HG03439 (cell line): ENCODE data around the gene DVL3.
A peak's percentile ranks its signal among the peaks of the same experiment; 100 is the strongest.

ENCODE experiments used
- ATAC-seq: cut with Tn5 transposase; IDR thresholded peaks from one replicate; pipeline ENCODE4 v1.9.1; 2021; ENCODE audit warnings: mild to moderate bottlenecking, moderate library complexity; ENCODE audit not compliant: unreplicated experiment

The DVL3 gene

GRCh38 chr3:184176377-184177330 is 21.5 kb downstream of the DVL3 start:
- ATAC-seq: no peak

GRCh38 chr3:184177331-184177731 is 22.2 kb downstream of the DVL3 start:
- no peak for ATAC-seq

DNA sequence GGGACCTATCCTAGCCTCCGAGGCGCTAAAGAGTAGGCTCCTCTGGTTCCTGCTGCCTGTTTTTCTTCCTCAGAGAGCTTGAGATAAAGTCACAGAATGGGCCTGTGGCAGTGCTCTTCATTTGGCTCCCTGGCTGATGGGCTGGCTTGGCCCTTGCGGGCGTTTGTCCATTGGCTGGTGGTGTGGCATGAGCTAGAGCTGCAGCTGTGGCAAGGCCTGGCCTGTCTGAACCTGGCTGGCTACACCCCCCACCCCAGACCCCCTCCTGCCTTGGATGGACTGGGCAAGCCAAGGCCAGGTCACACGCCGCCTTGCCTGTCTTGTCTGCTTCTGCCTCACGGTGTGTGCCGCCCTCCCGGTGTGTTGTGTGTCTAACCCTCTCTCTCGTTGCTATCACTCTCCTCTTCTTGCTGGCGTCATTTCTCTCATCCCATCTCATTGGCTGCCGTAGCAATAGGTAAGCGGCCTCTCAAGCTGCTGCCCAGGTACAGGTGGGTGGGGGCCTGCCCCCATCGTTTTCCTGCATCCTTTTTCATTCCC is 22.7 kb downstream of the DVL3 start:
- ATAC-seq: no peak

- ATAC-seq: no peak
These were observed 23.5 kb downstream of the DVL3 start for GRCh38 chr3:184178521-184179138.

GRCh38 chr3:184180165-184180564 is 25.0 kb downstream of the DVL3 start:
- ATAC-seq: no peak

DNA sequence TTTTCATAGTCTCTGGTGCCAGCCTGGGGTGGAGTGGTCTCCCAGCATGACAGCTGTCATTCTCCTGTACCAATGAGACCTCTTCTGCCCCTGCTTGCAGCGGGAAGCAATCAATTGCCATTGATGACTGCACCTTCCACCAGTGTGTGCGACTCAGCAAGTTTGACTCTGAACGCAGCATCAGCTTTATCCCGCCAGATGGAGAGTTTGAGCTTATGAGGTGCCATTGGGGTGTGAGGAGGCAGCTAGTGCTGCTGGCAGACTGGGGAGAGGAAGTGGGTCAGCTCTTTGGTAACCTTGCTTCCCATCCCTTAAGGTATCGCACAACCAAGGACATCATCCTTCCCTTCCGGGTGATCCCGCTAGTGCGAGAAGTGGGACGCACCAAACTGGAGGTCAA is 26.4 kb downstream of the DVL3 start:
- ATAC-seq: no peak

- no peak for ATAC-seq
These were observed 28.5 kb downstream of the DVL3 start for GRCh38 chr3:184183679-184184078.

DNA sequence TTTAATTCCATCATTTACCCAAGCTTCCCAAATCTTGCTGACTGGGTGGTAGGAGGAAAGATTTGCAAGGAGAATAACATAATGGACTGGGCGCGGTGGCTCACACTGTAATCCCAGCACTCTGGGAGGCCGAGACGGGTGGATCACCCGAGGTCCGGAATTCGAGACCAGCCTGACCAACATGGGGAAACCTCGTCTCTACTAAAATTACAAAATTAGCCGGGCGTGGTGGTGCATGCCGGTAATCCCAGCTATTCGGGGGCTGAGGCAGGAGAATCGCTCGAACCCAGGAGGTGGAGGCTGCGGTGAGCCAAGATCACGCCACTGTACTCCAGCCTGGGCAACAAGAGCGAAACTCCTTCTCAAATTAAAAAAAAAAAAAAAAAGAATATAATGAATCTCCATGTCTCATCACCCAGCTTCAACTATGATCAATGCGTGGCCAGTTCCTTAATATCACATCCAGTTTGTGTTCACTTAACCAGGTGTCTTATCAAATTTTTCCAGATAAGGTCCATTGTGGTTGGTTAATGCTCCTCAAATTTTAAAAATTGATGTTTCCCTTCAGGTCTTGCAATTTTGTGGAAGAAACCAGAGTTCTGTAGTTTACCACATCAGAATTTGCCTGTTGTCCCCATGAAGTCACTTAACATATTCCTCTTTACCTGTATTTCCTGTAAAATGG is 29.5 kb downstream of the DVL3 start:
- no peak for ATAC-seq

DNA sequence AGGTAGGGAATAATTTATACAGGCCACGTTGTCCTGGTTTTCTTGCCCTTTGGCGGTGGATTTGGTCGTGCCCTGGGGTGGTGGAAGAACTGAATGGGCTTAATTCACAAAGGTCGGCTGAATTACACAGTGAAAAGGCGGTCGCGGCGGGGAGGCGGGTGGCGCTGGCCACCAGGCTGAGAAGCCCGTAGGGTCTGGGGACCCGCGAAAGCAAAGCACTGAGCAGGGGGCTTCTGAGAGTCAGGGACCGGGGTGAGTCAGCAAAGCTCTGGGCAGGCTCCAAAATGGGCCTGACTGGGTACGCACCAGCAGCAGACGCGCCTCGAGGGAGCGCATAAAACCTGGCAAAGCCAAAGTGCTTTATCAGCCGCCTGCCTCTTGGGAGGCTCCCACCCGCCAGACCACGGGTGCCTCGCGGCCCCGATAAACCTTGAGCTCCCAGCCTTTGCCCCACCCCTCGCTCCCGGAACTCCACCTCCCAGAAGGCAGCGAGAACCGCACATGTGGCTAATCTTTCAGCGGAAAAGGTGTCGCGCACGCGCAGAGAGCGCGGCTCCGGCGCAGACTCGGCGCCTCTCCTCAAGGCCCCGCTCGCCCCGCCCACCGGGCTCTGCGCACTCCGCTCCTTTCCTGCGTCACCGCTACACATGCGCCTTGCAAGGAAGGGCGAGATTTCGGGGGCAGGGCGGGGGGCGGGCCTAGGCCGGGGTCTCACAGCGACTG is 30.4 kb downstream of the DVL3 start:
- peak; percentile 84 for ATAC-seq

- peak; percentile 30 for ATAC-seq
These were observed 31.2 kb downstream of the DVL3 start, which contains the start of gene ABCF3 for GRCh38 chr3:184186184-184186901. TSS of gene ABCF3 (plus strand) at chr3:184186199. CDS start at chr3:184186208, 9 bp downstream.

DNA sequence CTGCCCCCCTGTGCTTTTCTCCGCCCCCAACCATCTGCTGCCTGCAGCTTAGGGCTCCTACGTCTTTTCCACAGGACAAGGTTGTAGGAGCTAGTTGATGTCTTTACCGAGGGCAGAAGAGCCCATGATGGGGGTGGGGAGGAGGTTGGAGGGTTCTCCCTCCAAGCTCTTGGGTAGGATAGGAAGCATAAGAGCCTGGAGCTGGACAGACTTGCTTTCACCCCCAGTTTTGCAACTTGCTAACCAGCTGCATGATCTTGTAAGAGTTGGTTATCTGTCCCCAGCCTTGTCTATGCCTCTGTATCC is 31.7 kb downstream of the DVL3 start:
- ATAC-seq: no peak

DNA sequence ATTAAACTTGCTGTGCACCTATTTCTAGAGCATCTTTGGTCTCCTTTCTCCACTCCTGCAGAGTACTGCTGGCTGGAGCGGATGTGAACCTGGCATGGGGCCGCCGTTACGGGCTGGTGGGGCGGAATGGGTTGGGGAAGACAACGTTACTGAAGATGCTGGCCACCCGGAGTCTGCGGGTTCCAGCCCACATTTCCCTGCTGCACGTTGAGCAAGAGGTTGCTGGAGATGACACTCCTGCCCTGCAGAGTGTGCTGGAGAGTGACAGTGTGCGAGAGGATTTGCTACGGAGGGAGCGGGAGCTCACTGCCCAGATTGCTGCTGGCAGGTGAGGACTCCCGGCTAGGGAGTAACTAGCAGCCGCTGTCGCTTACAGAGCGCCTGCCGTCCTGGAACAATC is 32.9 kb downstream of the DVL3 start:
- ATAC-seq: no peak

DNA sequence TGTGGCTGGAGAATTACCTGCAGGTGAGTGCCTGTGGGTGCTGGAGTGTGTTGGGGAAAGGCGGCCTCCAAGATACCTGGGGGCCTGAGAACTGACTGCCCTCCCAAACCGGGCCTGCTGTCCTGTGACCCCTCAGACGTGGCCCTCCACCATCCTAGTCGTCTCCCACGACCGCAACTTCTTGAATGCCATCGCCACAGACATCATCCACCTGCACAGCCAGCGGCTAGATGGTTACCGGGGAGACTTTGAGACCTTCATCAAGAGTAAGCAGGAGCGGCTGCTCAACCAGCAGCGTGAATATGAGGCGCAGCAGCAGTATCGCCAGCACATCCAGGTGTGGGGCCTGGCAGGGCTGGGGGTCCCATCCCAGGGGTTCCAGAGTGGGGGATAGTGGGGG is 34.2 kb downstream of the DVL3 start:
- no peak for ATAC-seq

GRCh38 chr3:184192889-184193288 is 37.7 kb downstream of the DVL3 start:
- no peak for ATAC-seq

DNA sequence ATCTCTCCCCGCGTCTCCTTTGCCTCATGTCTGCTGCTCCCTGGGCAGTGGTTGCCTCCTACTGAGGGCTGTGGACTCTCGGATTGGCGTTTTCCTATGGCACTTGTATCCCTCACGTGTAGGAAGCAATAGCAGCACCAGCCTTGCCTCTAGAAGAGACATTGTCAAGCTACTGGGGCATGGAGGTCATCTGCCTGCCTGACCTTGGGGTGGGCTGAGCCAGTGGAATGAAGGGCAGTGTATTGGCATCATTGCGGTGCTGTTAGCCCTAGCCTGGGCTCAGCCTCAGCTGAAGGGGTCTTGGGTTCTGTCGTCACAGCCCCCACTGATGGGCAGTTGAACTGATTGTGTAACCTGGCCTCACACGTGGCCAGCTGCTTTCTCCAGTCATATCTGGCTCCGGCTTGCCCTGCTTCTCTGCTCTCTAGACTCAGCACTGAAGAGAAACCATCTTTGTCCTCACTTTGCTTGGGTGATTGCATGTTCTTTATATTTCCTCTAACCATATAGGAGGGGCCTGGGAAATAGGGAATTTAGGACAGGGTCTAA is 38.9 kb downstream of the DVL3 start:
- no peak for ATAC-seq

DNA sequence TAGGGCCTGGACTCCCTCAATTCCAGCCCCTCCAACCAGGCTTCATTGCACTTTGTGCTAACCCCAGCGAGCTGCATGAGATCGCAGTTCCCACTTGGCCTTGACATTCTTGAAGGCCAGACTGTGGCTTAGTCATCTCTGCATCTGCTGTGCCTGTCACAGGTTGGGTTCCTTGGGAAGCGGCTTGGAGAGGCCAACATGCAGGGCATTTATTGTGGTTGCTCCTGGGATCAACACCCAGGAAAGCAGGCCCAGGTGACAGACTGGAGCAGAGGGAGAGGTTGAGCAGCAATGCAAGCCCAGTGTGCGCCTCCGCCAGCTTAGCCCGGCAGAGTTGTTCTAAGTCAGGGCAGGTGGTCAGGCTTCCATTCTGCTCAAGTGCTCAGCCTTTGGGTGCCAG is 41.4 kb downstream of the DVL3 start:
- ATAC-seq: no peak

DNA sequence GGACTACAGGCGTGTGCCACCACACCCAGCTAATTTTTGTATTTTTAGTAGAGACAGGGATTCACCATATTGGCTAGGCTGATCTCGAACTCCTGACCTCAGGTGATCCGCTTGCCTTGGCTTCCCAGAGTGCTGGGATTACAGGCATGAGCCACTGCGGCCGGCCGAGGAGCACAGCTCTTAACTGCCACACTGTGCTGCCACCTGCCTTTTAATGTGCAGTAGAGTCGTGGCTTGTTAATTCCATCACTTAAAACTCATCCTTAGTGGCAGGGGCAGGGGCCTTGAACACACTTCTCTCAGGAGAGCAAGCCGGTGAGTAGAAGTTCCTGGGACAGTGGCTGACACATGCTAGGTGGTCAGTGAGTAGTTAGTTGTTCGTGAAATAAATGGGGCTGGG is 43.3 kb downstream of the DVL3 start:
- ATAC-seq: no peak

GRCh38 chr3:184200825-184201224 is 45.6 kb downstream of the DVL3 start:
- ATAC-seq: no peak

- ATAC-seq: no peak
These were observed 48.3 kb downstream of the DVL3 start for GRCh38 chr3:184203526-184203925.
